Neural progenitor cell (in vitro differentiated cells): ENCODE results near the gene CHRNA4.

Source experiments
- CTCF ChIP-seq: fragments of 200-600 bp; sonication (generic); IDR thresholded peaks from 2 replicates; pipeline ENCODE4 v1.5.1; 2017; ENCODE audit warnings: antibody characterized with exemption, mild to moderate bottlenecking
- EZH2 ChIP-seq: fragments of 200-600 bp; sonication (generic); IDR thresholded peaks from 2 replicates; pipeline ENCODE4 v1.6.1; 2017; ENCODE audit warnings: antibody characterized with exemption, mild to moderate bottlenecking, moderate library complexity
- EZH2phosphoT487 ChIP-seq: fragments of 200-600 bp; sonication (generic); IDR thresholded peaks from 2 replicates; pipeline ENCODE4 v1.6.1; 2017; ENCODE audit warnings: antibody characterized with exemption

- TF ChIP-seq CTCF: no peak
- no peak for TF ChIP-seq EZH2phosphoT487
- TF ChIP-seq EZH2: no peak
These were observed 26.8 kb downstream of the CHRNA4 start for GRCh38 chr20:63334356-63334755.
